Transverse colon (tissue), 4 donors: ENCODE results near the gene PDE1C. TPM values are rescaled to one million over a fixed set of nuclear protein-coding genes. Genes with fewer than 3 reads are reported as not detected.

Source experiments
- DNase-seq: peaks from one replicate; pipeline ENCODE4 v3.0.0-alpha.2; 2019
- H3K27ac ChIP-seq, 4 donors: fragments of 200-600 bp; sonication (generic); 2 replicates each; pipeline ENCODE4 v1.5.1; 2016 to 2018; ENCODE audit warnings: inconsistent platforms in 4 of 4
- H3K27me3 ChIP-seq: fragments of 200-600 bp; sonication (generic); 2 replicates; pipeline ENCODE4 v1.5.1; 2017; ENCODE audit warnings: inconsistent platforms
- H3K36me3 ChIP-seq, 4 donors: fragments of 200-600 bp; sonication (generic); 2 replicates each; pipeline ENCODE4 v1.5.1; 2017 to 2019; ENCODE audit warnings: inconsistent platforms in 4 of 4
- H3K4me1 ChIP-seq, 4 donors: fragments of 200-600 bp; sonication (generic); 2 replicates each; pipeline ENCODE4 v1.5.1; 2017 to 2020; ENCODE audit warnings: inconsistent platforms in 4 of 4
- H3K4me3 ChIP-seq, 4 donors: fragments of 200-600 bp; sonication (generic); 1 replicate in 1 of 4; 2 replicates in 3 of 4; pipeline versions ENCODE4 v1.5.1 to v1.6.1; 2017 to 2019; ENCODE audit warnings: inconsistent platforms in 4 of 4
- H3K9me3 ChIP-seq, 2 donors: fragments of 200-600 bp; sonication (generic); 2 replicates each; pipeline ENCODE4 v1.5.1; 2017 to 2019; ENCODE audit warnings: inconsistent platforms in 2 of 2
- EP300 ChIP-seq: sonication (generic); formaldehyde crosslinking; IDR thresholded peaks from one replicate; pipeline ENCODE4 v1.6.1; 2017; ENCODE audit warnings: antibody characterized with exemption, low read depth
- POLR2A ChIP-seq: fragments of 450-650 bp; IDR thresholded peaks from one replicate; pipeline ENCODE4 v1.6.1; 2016; ENCODE audit warnings: antibody characterized with exemption, mild to moderate bottlenecking, moderate library complexity
- POLR2AphosphoS5 ChIP-seq, 3 donors: sonication (generic); formaldehyde crosslinking; IDR thresholded peaks; one replicate each; pipeline ENCODE4 v1.6.1; 2016; ENCODE audit warnings: antibody characterized with exemption in 3 of 3
- WGBS, 2 donors: methylation state at CpG; one replicate each; pipeline ENCODE4 v1.1.5; 2018; ENCODE audit warnings: low coverage in 1 of 2; 5-methylcytosine and 5-hydroxymethylcytosine counted together
- in situ Hi-C, 4 donors: fragments of 200-750 bp; cut with MboI; loops; one replicate each; pipeline versions ENCODE4 v1.15.0 to v1.15.1; 2017; ENCODE audit warnings: low sequenced_read_pairs in 3 of 4, low pct_ligation_motif_present in 1 of 4, low pct_unique_long_range_greater_than_20kb in 1 of 4
- intact Hi-C: fragments of 100-400 bp; cut with DNase I; formaldehyde crosslinking; loops from one replicate; pipeline ENCODE4 v1.15.1; 2023; ENCODE audit warnings: low total_unique reads
- total RNA-seq, 4 donors: library from RNA; depleted of rRNA; stranded (reverse); fragments of >200 nt; gene quantifications; one replicate each; pipeline ENCODE4 v1.1.0, GENCODE V29; 2016
- TF ChIP-seq, protein P1 (sequence below), 5 experiments: fragments of 200-600 bp in 3 of 5; fragments of 450-650 bp in 2 of 5; sonication (generic) in 3 of 5; IDR thresholded peaks; 1 replicate in 2 of 5; 2 replicates in 3 of 5; pipeline ENCODE4 v1.5.1; 2016 to 2017; ENCODE audit warnings: antibody characterized with exemption in 5 of 5, inconsistent platforms in 3 of 5, mild to moderate bottlenecking in 2 of 5, moderate library complexity in 1 of 5

PDE1C gene
- total RNA-seq, 4 donors from 2014 or later = 1.5 to 8.4 (median 2.9) TPM

DNA sequence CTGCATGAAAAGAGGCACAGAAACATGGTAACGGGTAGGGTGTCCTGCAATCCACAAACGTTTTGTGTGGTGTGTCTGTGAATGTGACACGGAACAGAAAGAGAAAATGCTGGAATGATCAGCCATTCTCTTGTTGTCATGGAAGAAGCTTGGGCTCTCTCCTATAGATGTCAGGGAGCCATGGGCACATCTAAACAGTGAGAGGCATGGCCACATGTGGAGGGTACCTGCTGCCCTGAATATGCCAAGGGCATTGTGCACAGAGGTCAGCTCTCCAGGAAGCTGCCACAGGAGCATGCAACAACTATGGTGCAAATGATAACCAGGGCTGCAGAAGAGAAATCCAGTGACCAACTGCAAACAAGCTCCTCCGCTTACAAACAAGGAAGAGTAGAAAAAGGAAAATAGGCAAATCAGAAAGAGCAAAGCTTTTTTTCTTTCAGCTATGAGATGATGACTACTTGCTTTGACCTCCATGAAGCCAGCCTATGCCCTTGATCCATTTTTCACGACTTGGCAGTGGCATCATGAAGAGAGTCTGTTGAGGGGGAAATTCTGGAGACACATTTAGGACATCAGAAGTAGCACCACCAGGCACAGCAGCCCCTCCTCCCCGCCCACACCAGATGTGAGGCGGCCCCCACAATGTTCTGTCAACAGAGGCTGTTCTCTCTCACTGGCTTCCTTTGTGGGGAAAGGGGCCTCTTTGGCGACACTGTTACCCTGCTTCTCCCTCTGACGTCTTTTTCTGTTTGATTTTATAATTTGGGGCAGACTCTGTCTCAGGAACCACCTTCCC lies 4.8 kb upstream of the PDE1C start:
- peaks cover 0 to 15% (median 0%) of the 10 kb centered on the region in 4 donors for H3K4me1 ChIP-seq
- peaks cover 40% of the 10 kb centered on the region for H3K27me3 ChIP-seq
- WGBS, 2 donors = 63 to 64% methylated on average over 4 to 9 of the region's 9 CpGs
- no peaks in the 10 kb centered on the region for H3K36me3 ChIP-seq
- no peak overlapping the region for H3K27ac ChIP-seq
- in situ Hi-C loops (no loop called here), intact Hi-C loops (no loop called here)
- no peak overlapping the region for H3K4me3 ChIP-seq
- TF ChIP-seq, protein P1, sequence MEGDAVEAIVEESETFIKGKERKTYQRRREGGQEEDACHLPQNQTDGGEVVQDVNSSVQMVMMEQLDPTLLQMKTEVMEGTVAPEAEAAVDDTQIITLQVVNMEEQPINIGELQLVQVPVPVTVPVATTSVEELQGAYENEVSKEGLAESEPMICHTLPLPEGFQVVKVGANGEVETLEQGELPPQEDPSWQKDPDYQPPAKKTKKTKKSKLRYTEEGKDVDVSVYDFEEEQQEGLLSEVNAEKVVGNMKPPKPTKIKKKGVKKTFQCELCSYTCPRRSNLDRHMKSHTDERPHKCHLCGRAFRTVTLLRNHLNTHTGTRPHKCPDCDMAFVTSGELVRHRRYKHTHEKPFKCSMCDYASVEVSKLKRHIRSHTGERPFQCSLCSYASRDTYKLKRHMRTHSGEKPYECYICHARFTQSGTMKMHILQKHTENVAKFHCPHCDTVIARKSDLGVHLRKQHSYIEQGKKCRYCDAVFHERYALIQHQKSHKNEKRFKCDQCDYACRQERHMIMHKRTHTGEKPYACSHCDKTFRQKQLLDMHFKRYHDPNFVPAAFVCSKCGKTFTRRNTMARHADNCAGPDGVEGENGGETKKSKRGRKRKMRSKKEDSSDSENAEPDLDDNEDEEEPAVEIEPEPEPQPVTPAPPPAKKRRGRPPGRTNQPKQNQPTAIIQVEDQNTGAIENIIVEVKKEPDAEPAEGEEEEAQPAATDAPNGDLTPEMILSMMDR (IDR thresholded peaks at IDR 0.05) = no peak
- TF ChIP-seq POLR2AphosphoS5 (IDR thresholded peaks at IDR 0.05) (no peak), POLR2A (no peak), EP300 (no peak)
- no peaks in the 10 kb centered on the region for H3K9me3 ChIP-seq
- no peak for DNase-seq

DNA sequence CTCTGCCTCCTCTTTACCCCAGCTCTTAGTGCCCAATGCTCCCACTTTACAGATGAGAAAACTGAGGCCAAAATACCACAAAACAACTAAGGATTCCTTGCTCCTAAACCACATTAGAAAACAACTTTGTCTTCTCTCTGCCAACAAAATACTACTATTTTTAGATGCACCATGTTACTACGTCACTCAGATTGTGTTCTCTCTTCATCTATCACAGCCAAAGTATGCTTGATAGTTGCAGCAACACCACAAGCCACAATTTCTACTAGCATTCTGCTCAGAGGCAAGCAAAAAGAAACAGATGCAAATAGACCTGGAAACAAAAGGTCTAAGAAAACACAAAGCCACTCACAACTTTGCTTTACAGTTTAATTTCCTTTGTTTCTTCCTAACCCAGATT lies 3.3 kb upstream of the PDE1C start:
- WGBS, 2 donors = 40 to 82% methylated on average over 1 of the region's 1 CpG
- in situ Hi-C loops (no loop called here), intact Hi-C loops (no loop called here)
- Histone ChIP-seq H3K36me3 (no peaks in the 10 kb centered on the region), H3K4me3 (no peak overlapping the region), H3K4me1 (peaks cover 0 to 15% (median 0%) of the 10 kb centered on the region in 4 donors), H3K27me3 (peaks cover 55% of the 10 kb centered on the region), H3K27ac (no peak overlapping the region), H3K9me3 (no peaks in the 10 kb centered on the region)
- TF ChIP-seq, protein P1 (IDR thresholded peaks at IDR 0.05) = no peak
- TF ChIP-seq POLR2AphosphoS5 (IDR thresholded peaks at IDR 0.05) = no peak
- TF ChIP-seq EP300 = no peak
- TF ChIP-seq POLR2A = no peak
- DNase-seq = no peak

DNA sequence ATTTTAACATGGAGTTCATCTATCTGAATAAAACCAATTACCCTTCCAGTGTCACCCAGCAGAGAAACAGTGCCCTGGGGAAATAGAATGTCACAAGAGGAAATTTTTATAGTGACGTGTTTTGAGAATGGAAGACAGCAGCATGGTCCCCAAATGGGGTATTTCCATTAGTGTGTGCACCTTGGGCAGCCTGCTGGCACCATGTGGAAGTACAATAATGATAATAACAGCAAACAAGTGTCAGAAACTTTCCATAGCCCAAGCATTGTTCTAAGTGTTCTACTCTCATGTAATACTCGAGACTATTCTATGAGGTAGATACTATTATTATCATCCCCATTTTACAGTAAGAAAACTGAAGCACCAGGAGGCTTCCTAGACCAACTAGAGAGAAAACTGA lies 2.2 kb upstream of the PDE1C start:
- Histone ChIP-seq H3K27me3 (peaks cover 58% of the 10 kb centered on the region), H3K4me3 (no peak overlapping the region), H3K9me3 (no peaks in the 10 kb centered on the region), H3K27ac (no peak overlapping the region), H3K4me1 (peaks cover 0 to 15% (median 0%) of the 10 kb centered on the region in 4 donors), H3K36me3 (no peaks in the 10 kb centered on the region)
- intact Hi-C loops (no loop called here), in situ Hi-C loops (no loop called here)
- TF ChIP-seq POLR2A = no peak
- no peak for TF ChIP-seq EP300
- TF ChIP-seq POLR2AphosphoS5 (IDR thresholded peaks at IDR 0.05) = no peak
- TF ChIP-seq, protein P1 (IDR thresholded peaks at IDR 0.05) = no peak
- no peak for DNase-seq
- 60 to 65% methylated on average over 1 to 2 of the region's 2 CpGs for WGBS, 2 donors

DNA sequence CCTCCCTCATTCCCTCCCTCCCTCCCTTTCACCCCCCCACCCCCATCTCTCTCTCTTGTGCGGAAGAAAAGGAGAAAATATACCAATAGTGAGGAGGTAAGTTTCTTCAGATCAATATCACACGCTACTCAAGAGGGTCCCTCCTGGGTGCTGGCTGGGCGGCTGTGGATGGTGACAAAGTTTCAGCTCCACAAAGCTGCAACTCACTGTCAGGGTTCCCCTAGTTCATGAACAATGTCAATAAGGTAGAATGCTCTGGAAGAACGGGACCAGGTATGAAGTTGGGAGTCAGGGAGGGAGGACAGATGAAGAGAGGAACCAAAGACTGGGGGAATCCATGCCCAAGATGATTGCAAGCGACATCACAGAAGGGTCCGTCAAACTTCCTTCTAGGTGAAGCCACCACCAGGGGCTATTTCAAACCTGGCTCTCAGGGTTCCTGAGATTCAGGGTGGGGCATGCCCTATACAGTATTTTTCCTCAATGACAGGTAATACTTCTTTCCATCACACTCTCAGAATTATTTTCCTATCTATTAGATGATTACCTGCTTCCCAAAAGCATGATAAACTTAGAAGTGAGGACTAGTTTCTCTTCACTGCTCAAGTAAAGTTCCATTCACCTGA lies 1.4 kb upstream of the PDE1C start:
- in situ Hi-C loops = no loop called here
- H3K27me3 ChIP-seq = peaks cover 58% of the 10 kb centered on the region
- H3K36me3 ChIP-seq = no peaks in the 10 kb centered on the region
- peak overlapping the region in 3 of 4 donors; percentile 30 to 63 (median 62) for H3K27ac ChIP-seq
- intact Hi-C loops = no loop called here
- H3K9me3 ChIP-seq = no peaks in the 10 kb centered on the region
- H3K4me3 ChIP-seq = peak overlapping the region in 3 of 4 donors; percentile 29 to 53 (median 38)
- 32 to 43% methylated on average over 3 to 6 of the region's 6 CpGs for WGBS, 2 donors
- DNase-seq = no peak
- peaks cover 0 to 15% (median 0%) of the 10 kb centered on the region in 4 donors for H3K4me1 ChIP-seq
- TF ChIP-seq, protein P1 (IDR thresholded peaks at IDR 0.05) = no peak
- no peak for TF ChIP-seq POLR2A
- TF ChIP-seq POLR2AphosphoS5 (IDR thresholded peaks at IDR 0.05) = no peak
- TF ChIP-seq EP300 = no peak
